GM18909 (cell line): ENCODE measurements around the gene NOP10.
A peak's percentile ranks its signal among the peaks of the same experiment; 100 is the strongest.
"Not testable (repeated sequence)": the region's sequence is repeated elsewhere in the genome, so short reads cannot be mapped to it uniquely, and the experiment has no call there.

Source experiments
- ATAC-seq: cut with Tn5 transposase; IDR thresholded peaks from one replicate; pipeline ENCODE4 v1.9.1; 2021; ENCODE audit warnings: mild to moderate bottlenecking; ENCODE audit not compliant: unreplicated experiment, poor library complexity

NOP10 gene

DNA sequence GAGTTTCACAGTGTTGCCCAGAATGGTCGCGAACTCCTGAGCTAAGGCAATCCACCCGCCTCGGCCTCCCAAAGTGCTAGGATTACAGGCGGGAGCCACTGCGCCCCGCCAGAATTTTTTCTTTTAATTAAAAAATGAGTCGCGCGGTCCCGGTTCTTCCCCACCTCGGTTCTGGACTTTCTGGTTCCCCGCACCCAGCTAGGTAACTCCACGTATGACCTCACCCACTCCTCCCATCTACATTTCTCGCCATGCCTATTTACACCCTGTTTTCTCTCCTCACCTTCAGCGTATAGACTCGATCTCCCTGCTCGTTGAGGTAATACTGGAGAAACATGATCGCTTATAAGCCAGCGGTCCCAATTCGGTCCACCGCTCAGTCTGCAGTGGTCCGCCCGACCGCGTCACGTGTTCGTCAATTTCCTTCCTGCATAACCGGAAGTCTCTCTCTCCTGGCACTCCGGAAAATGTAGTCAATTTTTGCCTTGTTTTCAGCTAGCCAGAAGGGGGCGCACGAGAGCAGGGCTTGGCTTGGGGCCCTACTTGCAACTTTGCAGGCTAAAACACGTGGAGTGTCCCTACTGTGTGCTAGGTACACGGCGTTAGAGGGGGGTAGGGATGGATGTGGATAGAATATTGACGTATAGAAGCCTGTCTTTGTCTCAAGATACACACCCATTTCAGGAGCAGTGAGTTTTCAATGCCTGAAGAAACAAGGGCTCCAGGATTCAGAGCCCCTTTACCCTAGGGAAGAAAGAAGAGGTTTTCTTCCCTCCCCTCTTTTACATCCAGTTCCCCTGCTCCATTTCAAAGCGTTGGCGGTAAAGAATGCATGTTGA lies at the start of gene NOP10, which contains the start of gene NUTM1:
Gene NOP10, minus strand, starts transcription at position 400 of the 839 bp plus-strand sequence. Its CDS starts 63 bp downstream, at position 337.
Gene NUTM1, plus strand, starts transcription at position 579 of the 839 bp plus-strand sequence. CDS start 382 bp downstream, outside the sequence.
- peak; percentile 91 for ATAC-seq

GRCh38 chr15:34389594-34390086 lies 46.7 kb upstream of the NOP10 start:
- ATAC-seq: not testable (repeated sequence)

- ATAC-seq: not testable (repeated sequence)
These were observed 39.0 kb upstream of the NOP10 start for GRCh38 chr15:34381829-34382521.

DNA sequence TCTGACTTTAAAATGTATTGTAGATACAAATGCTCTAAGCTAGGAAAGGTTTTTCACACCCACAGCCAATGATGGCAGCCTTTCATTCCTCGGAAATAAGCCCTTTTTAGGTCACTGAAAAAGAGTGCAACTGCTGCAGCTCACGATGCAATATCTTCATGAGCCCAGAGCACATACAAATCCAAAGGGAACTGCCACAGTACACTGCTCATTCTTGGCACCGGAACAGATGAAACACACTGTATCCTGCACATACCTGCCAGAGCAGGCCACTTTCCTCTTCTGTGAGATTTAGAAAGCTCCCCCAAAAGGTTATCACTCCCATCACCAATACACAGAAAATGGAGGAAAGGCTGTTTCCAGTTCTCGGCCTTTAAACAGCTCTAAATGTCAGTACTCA lies 37.6 kb upstream of the NOP10 start:
- not testable (repeated sequence) for ATAC-seq

DNA sequence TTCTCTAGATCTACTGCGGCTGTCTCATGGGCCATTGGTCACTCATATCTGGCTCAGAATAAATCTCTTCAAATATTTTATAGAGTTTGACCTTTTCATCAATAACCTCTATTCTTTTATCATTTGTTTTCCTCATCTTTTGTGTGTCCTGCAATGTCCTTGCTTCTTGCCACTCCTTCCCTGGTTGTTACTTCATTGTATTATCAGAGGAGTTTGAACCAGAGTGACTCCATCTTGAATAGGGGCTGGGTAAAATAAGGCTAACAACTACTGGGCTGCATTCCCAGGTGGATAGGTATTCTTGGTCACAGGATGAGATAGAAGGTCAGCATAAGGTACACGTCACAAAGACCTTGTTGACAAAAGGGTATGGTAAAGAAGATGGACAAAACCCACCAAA lies 33.9 kb upstream of the NOP10 start:
- ATAC-seq: no peak

DNA sequence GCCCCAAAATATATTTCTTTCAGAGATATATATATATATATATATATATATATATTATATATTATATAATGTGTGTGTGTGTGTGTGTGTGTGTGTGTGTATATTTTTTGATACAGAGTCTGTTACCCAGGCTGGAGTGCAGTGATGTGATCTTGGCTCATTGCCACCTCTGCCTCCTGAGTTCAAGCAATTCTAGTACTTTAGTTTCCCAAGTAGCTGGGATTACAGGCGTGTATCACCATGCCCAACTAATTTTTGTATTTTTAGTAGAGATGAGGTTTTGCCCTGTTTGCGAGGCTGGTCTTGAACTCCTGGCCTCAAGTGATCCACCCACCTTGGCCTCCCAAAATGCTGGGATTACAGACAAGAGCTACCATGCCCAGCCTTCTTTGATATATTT lies 32.6 kb upstream of the NOP10 start:
- not testable (repeated sequence) for ATAC-seq

DNA sequence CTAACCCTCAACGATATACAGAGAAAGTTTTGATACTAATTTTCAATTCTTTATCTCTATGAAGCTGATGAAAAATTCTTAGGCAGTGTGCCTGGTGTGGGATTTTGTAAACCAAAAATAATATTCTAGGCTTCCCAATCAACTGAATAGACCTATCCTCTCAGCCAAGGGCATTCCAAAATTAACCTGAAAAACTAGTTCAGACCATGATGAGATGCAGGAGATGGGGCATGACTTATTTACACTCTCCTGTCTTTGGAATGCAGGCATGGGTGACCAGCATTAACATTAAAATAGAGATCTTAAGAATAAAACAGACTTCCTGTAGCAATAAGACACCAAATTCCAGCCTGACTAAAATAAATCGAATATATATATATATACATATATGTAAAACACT lies 31.9 kb upstream of the NOP10 start:
- ATAC-seq: no peak

- ATAC-seq: no peak
These were observed 31.0 kb upstream of the NOP10 start for GRCh38 chr15:34373951-34374350.

DNA sequence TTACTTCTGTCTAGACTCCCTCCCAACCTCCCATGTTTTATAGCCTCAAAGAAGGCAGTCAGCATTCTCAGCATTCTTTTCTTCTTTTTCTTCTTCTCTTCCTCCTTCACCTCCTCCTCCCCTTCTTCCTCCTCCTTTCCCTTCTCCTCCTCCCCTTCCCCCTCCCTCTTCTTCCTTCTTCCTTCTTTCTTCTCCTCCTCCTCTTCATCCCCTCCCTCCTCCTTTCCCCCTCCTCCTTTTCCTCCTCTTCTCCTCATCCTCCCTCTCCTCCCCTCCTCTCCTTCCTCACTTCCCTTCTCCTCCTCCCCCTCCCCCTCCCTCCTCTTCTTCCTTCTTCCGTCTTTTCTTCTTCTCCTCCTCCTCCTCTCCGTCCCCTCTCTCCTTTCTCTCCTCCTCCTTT lies 27.7 kb upstream of the NOP10 start:
- no peak for ATAC-seq

- no peak for ATAC-seq
These were observed 27.2 kb upstream of the NOP10 start for GRCh38 chr15:34370129-34370528.

DNA sequence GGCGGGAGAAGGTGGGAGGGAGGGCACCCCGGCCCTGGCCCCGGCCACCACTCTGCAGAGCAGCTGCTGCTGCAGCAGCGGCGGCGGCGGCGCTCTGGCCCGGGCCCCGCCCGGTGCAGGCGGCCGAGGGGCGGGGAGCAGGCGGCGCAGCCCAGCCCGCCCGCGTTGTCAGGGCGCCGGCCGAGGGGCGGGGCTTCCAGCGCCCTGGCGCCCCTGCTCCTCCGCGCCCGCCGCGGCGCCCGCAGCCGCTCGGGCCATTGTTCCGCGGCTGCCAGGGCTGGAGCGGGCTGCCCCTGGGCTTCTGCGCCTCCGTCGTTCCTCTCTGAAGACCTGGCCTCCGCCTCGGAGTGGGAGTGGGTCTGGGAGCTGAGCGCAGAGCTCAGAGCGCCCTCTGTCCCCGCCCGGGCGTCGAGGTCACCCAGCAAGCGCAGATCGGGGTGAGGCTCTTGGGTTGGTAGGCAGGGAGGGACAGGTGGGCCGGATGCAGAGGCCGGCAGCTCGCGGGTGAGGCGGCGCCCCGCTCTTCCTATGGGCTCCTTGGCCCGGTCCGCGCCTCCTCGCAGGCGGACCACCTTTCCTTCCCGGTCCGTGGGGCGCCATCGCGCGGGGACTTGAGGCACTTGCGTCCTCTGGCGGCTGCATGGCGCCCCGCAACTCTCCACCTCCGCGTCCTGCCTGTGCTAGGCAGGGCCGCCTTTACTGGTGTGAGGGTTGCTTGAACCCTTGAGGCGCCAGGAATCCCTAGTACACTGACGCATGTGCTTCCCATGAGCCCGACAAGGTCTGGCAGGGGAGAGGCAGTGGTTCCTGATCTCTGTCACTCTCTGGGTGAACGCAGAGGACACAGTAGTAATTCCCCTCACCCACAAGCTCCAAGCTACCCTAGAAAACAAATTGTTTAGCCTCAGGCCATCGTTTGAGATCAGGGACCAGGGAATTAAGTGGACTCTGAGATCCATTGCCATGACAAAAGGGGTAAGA lies 24.5 kb upstream of the NOP10 start, which contains the start of gene LPCAT4:
Gene LPCAT4, minus strand, starts transcription at position 96 of the 981 bp plus-strand sequence. CDS start 96 bp downstream, outside the sequence.
- ATAC-seq: peak; percentile 81

GRCh38 chr15:34366271-34367065 lies 23.5 kb upstream of the NOP10 start:
- no peak for ATAC-seq

DNA sequence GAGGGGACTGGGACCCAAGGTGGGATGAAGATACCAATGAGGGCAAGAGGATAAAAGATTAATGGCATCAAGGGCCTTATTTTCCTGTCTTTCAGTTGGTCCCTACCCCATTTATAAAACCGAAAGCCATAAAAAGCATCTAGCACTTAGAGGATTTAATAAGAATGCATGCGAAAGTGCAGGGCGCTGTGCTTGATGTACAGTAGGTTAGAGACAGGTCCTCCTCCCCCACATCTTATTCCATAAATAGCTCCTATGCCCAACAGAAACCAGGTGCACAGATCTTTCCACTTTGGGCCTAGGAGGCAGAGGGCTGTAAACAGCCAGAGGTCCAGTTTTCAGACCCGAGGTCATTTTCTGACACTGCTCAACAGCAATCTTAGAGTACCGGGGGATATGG lies 22.9 kb upstream of the NOP10 start:
- ATAC-seq: no peak

DNA sequence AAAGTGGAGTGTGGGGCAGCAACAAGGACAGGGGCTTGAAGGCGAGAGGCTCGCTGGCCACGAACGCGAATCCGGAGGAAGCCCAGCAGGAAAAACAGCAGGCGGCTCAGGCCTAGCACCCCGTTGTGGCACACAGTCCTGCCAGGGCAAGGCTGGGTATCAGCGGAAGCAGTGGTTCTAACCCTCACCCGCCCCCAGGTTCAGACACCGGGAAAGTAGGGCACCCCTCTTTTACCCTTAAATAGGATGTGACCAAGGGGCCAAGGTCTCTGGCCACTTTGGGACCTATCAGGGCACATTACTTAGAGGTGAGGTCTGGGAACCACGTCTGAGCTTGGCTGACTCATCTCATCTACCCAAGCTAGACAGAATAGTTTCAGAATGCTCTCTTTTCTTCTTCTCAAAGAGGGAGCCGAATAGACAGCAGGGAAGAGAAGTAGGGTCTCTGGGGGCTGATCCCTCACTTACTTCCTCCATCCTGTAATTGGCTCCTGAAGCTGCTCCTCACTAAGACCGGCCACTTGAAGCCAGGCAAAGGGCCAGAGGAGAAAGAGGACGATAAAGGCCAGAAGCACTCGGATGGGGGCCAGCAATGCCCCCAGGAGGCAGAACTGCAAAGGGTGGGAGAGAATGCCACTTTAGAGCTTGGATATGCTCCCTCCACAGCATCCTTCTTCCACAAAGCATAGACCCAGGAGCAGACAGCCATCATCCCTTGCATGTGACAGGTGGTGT lies 22.3 kb upstream of the NOP10 start:
- ATAC-seq: no peak

GRCh38 chr15:34364041-34364440 lies 21.1 kb upstream of the NOP10 start:
- ATAC-seq: no peak

DNA sequence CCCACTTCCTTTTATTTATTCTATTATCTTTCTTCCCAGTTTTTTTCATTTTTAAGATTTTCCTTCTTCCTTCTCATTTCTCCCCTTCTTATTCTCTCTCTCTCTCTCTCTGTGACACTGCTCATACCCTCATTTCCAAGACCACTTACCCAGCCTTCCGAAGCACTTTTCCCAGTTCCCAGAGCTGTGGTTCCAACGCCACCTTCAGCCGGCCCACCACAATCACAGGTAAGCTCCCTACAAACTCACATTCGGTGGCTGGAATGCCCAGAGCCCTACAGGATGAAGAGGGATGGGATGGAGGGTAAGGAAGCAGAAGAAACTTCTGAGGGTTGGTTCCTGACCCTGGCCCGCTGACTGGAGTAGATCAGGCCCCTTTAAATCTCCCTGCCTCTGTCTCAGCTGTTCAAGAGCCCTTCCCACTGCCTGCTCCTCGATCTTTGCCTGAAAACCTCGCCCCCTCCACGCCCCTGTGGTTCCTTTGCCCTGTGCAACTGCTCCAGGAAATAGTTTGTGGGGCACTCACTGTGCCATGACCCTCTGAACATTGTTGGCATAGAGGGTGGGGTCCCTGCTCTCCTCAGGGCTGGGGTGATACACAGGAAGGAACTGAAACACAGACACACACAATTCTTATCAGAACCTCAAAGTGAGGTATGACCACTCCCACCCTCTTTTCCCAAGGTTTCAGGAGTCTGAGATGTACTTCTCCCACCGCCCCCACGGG lies 19.3 kb upstream of the NOP10 start:
- ATAC-seq: no peak

GRCh38 chr15:34361278-34361677 lies 18.3 kb upstream of the NOP10 start:
- ATAC-seq: no peak

GRCh38 chr15:34360298-34360697 lies 17.4 kb upstream of the NOP10 start:
- ATAC-seq: no peak
